Heart left ventricle (tissue), 13 donors: ENCODE data around the gene NFASC.

Source experiments
- POLR2A ChIP-seq, 2 donors: fragments of 450-650 bp; IDR thresholded peaks; one replicate each; pipeline ENCODE4 v1.6.1; 2017; ENCODE audit warnings: antibody characterized with exemption in 2 of 2, mild to moderate bottlenecking in 2 of 2, moderate library complexity in 2 of 2
- TF ChIP-seq, protein P1 (sequence below), 12 donors: fragments of 200-600 bp; sonication (generic) in 4 of 12; IDR thresholded peaks; one replicate each; pipeline versions ENCODE4 v1.5.0 to v1.8.0; 2018 to 2022; ENCODE audit warnings: antibody characterized with exemption in 12 of 12, mild to moderate bottlenecking in 5 of 12
- donor health status: ischemic (EF 13 %, LVEDD 7.1; RV severe dilation, severe dysfunction).
- donor health status: DM: no; HTN: yes; CAD: no.
- donor health status: DM: no; HTN: no; CAD: no.
- donor health status: ischemic (EF 25% LVEDD 6.9; RV normal size, moderate dysfunction).
- donor health status: ischemic (EF 25% LVEDD 5.7; RV mildly dilated, moderate dysfunction).
- donor health status: ischemic (EF 35%, LVEDD 5.7; RV mildly dilated, moderate dysfunction).
- donor health status: nonischemic (EF 11% LVEDD 7.7; RV severe dilation, severe dysfunction).
- donor health status: DM: yes; HTN: yes; CAD: no.
- donor health status: PGD.
- donor health status: ischemic (EF 29% LVEDD 5.4; RV normal size, mild dysfunction).
- donor health status: nonischemic (EF 23%, LVEDD 6.1; RV moderate dilation, normal function).

DNA sequence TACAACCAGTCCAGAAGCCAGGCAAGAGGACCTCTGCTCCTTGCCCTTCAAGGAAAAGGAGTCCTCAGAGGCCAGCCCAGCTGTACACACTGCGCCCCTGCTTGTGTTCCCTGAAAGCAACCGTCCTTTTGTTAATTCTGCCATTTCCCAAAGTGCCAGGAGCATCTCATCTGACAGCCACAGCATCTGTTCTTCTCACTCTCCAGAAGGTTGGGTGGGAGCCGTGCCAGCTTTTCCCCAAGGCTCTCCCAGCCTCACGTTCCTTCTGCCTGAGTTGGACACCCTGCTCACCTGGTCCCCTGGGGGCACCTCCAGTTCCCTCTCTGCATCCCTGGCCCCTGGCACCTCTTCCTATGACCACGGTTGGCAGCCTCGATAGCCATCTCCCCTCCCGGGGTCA, 161.8 kb downstream of the NFASC start:
- TF ChIP-seq, protein P1, sequence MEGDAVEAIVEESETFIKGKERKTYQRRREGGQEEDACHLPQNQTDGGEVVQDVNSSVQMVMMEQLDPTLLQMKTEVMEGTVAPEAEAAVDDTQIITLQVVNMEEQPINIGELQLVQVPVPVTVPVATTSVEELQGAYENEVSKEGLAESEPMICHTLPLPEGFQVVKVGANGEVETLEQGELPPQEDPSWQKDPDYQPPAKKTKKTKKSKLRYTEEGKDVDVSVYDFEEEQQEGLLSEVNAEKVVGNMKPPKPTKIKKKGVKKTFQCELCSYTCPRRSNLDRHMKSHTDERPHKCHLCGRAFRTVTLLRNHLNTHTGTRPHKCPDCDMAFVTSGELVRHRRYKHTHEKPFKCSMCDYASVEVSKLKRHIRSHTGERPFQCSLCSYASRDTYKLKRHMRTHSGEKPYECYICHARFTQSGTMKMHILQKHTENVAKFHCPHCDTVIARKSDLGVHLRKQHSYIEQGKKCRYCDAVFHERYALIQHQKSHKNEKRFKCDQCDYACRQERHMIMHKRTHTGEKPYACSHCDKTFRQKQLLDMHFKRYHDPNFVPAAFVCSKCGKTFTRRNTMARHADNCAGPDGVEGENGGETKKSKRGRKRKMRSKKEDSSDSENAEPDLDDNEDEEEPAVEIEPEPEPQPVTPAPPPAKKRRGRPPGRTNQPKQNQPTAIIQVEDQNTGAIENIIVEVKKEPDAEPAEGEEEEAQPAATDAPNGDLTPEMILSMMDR (IDR thresholded peaks at IDR 0.05) = no peak
- TF ChIP-seq POLR2A (IDR thresholded peaks at IDR 0.05) = no peak
